Stimulated activated CD4-positive, alpha-beta T cell treated with anti-CD3 and anti-CD28 coated beads, Interleukin-4, amount 100 ng/mL, for 24 hours (primary cell): ENCODE results near the gene CLCN1.
"Not testable (repeated sequence)": the region's sequence is repeated elsewhere in the genome, so short reads cannot be mapped to it uniquely, and the experiment has no call there.

Experiments
- DNase-seq: peaks from one replicate; pipeline ENCODE4 v3.0.0-alpha.2; 2020

CLCN1 gene

GRCh38 chr7:143315776-143316175 is at the start of gene CLCN1:
Gene CLCN1 (plus strand): TSS chr7:143316111. CDS start chr7:143316213, 102 bp downstream.
- no peak for DNase-seq

GRCh38 chr7:143269251-143269650 is 46.7 kb upstream of the CLCN1 start:
- DNase-seq, result no peak

GRCh38 chr7:143271240-143271639 is 44.7 kb upstream of the CLCN1 start:
- no peak for DNase-seq

GRCh38 chr7:143272871-143273270 is 43.0 kb upstream of the CLCN1 start:
- no peak for DNase-seq

- DNase-seq, result no peak
Observed at GRCh38 chr7:143279186-143280098, 36.5 kb upstream of the CLCN1 start.

GRCh38 chr7:143280160-143280559 is 35.8 kb upstream of the CLCN1 start:
- DNase-seq, result no peak

- DNase-seq, result no peak
Observed at GRCh38 chr7:143280566-143280965, 35.3 kb upstream of the CLCN1 start.

GRCh38 chr7:143281529-143281928 is 34.4 kb upstream of the CLCN1 start:
- DNase-seq, result no peak

- DNase-seq, result no peak
Observed at GRCh38 chr7:143282124-143282523, 33.8 kb upstream of the CLCN1 start.

GRCh38 chr7:143283381-143283780 is 32.5 kb upstream of the CLCN1 start:
- no peak for DNase-seq

- no peak for DNase-seq
Observed at GRCh38 chr7:143284591-143285469, 31.1 kb upstream of the CLCN1 start, which contains the start of gene TMEM139. Gene TMEM139 (plus strand): TSS chr7:143284958. CDS start chr7:143285958, 1,000 bp downstream.

- DNase-seq, result no peak
Observed at GRCh38 chr7:143285470-143285778, 30.5 kb upstream of the CLCN1 start.

GRCh38 chr7:143285806-143286521 is 29.9 kb upstream of the CLCN1 start:
- DNase-seq, result no peak

- no peak for DNase-seq
Observed at GRCh38 chr7:143286522-143286890, 29.4 kb upstream of the CLCN1 start.

- DNase-seq, result no peak
Observed at GRCh38 chr7:143287339-143287934, 28.5 kb upstream of the CLCN1 start.

- peak; percentile 98 for DNase-seq
Observed at GRCh38 chr7:143287935-143288826, 27.7 kb upstream of the CLCN1 start, which contains the start of gene CASP2. Gene CASP2 (plus strand): TSS chr7:143288351. CDS start chr7:143288456, 105 bp downstream.

GRCh38 chr7:143288836-143289235 is 27.1 kb upstream of the CLCN1 start:
- DNase-seq, result no peak

GRCh38 chr7:143289421-143289820 is 26.5 kb upstream of the CLCN1 start:
- no peak for DNase-seq

- not testable (repeated sequence) for DNase-seq
Observed at GRCh38 chr7:143289888-143290287, 26.0 kb upstream of the CLCN1 start.

- DNase-seq, result no peak
Observed at GRCh38 chr7:143290293-143290692, 25.6 kb upstream of the CLCN1 start.

GRCh38 chr7:143292876-143293275 is 23.0 kb upstream of the CLCN1 start:
- no peak for DNase-seq

- DNase-seq, result no peak
Observed at GRCh38 chr7:143295870-143296269, 20.0 kb upstream of the CLCN1 start.
